WERI-Rb-1 (cell line): ENCODE measurements around the gene SERPINB2.

Experiments used
- DNase-seq: peaks from one replicate; pipeline ENCODE4 v3.0.0-alpha.2; 2020
- H3K27ac ChIP-seq: fragments of 250-450 bp; sonication (Bioruptor Pico); 2 replicates; pipeline ENCODE4 v1.5.1; 2020; ENCODE audit warnings: mild to moderate bottlenecking, moderate library complexity
- H3K27me3 ChIP-seq: fragments of 250-450 bp; sonication (Bioruptor Pico); 2 replicates; pipeline ENCODE4 v1.5.1; 2021; ENCODE audit warnings: mild to moderate bottlenecking, low read depth, moderate library complexity; ENCODE audit not compliant: insufficient read depth, severe bottlenecking
- H3K36me3 ChIP-seq: fragments of 250-450 bp; sonication (Bioruptor Pico); 2 replicates; pipeline ENCODE4 v1.5.1; 2020; ENCODE audit warnings: mild to moderate bottlenecking, moderate library complexity
- H3K4me3 ChIP-seq: 2 replicates; pipeline ENCODE4 v1.5.1; 2011; ENCODE audit warnings: low read depth, mild to moderate bottlenecking, control low read depth, low read length
- H3K9me3 ChIP-seq: fragments of 250-450 bp; sonication (Bioruptor Pico); 2 replicates; pipeline ENCODE4 v1.5.1; 2021; ENCODE audit warnings: mild to moderate bottlenecking, moderate library complexity; ENCODE audit not compliant: severe bottlenecking
- CTCF ChIP-seq: IDR thresholded peaks from 2 replicates; pipeline ENCODE4 v1.5.1; 2011; ENCODE audit warnings: low read depth, mild to moderate bottlenecking, control low read depth, inconsistent platforms, low read length

The SERPINB2 gene

GRCh38 chr18:63890237-63890949, 2.9 kb downstream of the SERPINB2 start:
- no peak overlapping the region for H3K4me3 ChIP-seq
- H3K36me3 ChIP-seq: no peaks in the 10 kb centered on the region
- H3K9me3 ChIP-seq: no peaks in the 10 kb centered on the region
- no peak overlapping the region for H3K27ac ChIP-seq
- DNase-seq: no peak
- TF ChIP-seq CTCF: no peak
- no peaks in the 10 kb centered on the region for H3K27me3 ChIP-seq

- no peak for DNase-seq
These were observed 3.4 kb downstream of the SERPINB2 start for GRCh38 chr18:63890950-63891304.

GRCh38 chr18:63892566-63892965, 5.1 kb downstream of the SERPINB2 start:
- no peak for TF ChIP-seq CTCF
- no peak for DNase-seq
- no peaks in the 10 kb centered on the region for H3K36me3 ChIP-seq
- no peaks in the 10 kb centered on the region for H3K9me3 ChIP-seq
- H3K27ac ChIP-seq: no peak overlapping the region
- no peak overlapping the region for H3K4me3 ChIP-seq
- H3K27me3 ChIP-seq: no peaks in the 10 kb centered on the region

More at GRCh38 chr18:63890950-63891304, 3.4 kb downstream of the SERPINB2 start:
- Histone ChIP-seq H3K9me3 (no peaks in the 10 kb centered on the region), H3K27me3 (no peaks in the 10 kb centered on the region), H3K4me3 (no peak overlapping the region), H3K36me3 (no peaks in the 10 kb centered on the region), H3K27ac (no peak overlapping the region)
- no peak for TF ChIP-seq CTCF

- TF ChIP-seq CTCF: no peak
- H3K27ac ChIP-seq: no peak overlapping the region
- H3K4me3 ChIP-seq: no peak overlapping the region
- no peaks in the 10 kb centered on the region for H3K36me3 ChIP-seq
- no peaks in the 10 kb centered on the region for H3K9me3 ChIP-seq
- no peaks in the 10 kb centered on the region for H3K27me3 ChIP-seq
- DNase-seq: no peak
These were observed 6.7 kb downstream of the SERPINB2 start for GRCh38 chr18:63894106-63894772.

GRCh38 chr18:63895190-63895589, 7.7 kb downstream of the SERPINB2 start:
- DNase-seq: no peak
- no peak for TF ChIP-seq CTCF
- H3K27me3 ChIP-seq: no peaks in the 10 kb centered on the region
- H3K36me3 ChIP-seq: no peaks in the 10 kb centered on the region
- H3K9me3 ChIP-seq: no peaks in the 10 kb centered on the region
- H3K27ac ChIP-seq: no peak overlapping the region
- no peak overlapping the region for H3K4me3 ChIP-seq
